CD4-positive, alpha-beta T cell treated with Interleukin-15 for 1 hour (primary cell): ENCODE data around the gene IZUMO1R.
"Not testable (repeated sequence)": the region's sequence is repeated elsewhere in the genome, so short reads cannot be mapped to it uniquely, and the experiment has no call there.

ENCODE experiments used
- DNase-seq: peaks from one replicate; pipeline ENCODE4 v3.0.0-alpha.2; 2020

IZUMO1R gene

GRCh38 chr11:94326947-94327346 lies 22.6 kb downstream of the IZUMO1R start:
- no peak for DNase-seq

GRCh38 chr11:94328587-94329080 lies 24.3 kb downstream of the IZUMO1R start:
- no peak for DNase-seq

- DNase-seq, result no peak
Observed at GRCh38 chr11:94329501-94329900, 25.1 kb downstream of the IZUMO1R start.

- DNase-seq, result no peak
Observed at GRCh38 chr11:94330789-94331188, 26.4 kb downstream of the IZUMO1R start.

GRCh38 chr11:94332814-94333213 lies 28.4 kb downstream of the IZUMO1R start:
- DNase-seq, result no peak

- no peak for DNase-seq
Observed at GRCh38 chr11:94336033-94336432, 31.7 kb downstream of the IZUMO1R start.

- no peak for DNase-seq
Observed at GRCh38 chr11:94338651-94339050, 34.3 kb downstream of the IZUMO1R start.

GRCh38 chr11:94342250-94342649 lies 37.9 kb downstream of the IZUMO1R start:
- no peak for DNase-seq

- no peak for DNase-seq
Observed at GRCh38 chr11:94343495-94343894, 39.1 kb downstream of the IZUMO1R start.

GRCh38 chr11:94346311-94346710 lies 41.9 kb downstream of the IZUMO1R start:
- DNase-seq, result not testable (repeated sequence)

GRCh38 chr11:94350850-94351563 lies 46.6 kb downstream of the IZUMO1R start:
- not testable (repeated sequence) for DNase-seq
